GM12872 (cell line): ENCODE measurements around the gene PTBP1.

Experiments used
- TF ChIP-seq, protein P1 (sequence below): IDR thresholded peaks from 3 replicates; pipeline ENCODE4 v1.5.1; 2011; ENCODE audit warnings: low read depth, mild to moderate bottlenecking, low read length, moderate library complexity; ENCODE audit not compliant: insufficient read depth

The PTBP1 gene

DNA sequence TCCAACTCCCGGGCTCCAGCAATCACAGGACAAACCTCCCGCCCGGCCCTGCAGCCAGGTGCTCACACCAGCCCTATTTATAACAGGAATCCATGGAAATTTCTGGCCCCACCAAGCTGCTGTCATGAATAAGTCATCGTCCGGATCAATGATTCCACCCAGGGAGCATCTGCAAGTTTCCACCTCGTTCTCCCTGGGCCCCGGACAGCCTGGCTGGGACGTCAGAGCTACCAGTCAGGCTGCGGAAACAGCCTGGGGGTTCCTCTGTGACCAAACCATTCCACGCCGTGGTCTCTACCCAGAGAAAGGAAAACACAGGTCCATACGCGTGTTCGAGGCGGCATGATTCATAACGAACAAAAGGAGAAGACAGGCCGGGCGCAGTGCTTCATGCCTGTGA lies 20.7 kb upstream of the PTBP1 start:
- TF ChIP-seq, protein P1, sequence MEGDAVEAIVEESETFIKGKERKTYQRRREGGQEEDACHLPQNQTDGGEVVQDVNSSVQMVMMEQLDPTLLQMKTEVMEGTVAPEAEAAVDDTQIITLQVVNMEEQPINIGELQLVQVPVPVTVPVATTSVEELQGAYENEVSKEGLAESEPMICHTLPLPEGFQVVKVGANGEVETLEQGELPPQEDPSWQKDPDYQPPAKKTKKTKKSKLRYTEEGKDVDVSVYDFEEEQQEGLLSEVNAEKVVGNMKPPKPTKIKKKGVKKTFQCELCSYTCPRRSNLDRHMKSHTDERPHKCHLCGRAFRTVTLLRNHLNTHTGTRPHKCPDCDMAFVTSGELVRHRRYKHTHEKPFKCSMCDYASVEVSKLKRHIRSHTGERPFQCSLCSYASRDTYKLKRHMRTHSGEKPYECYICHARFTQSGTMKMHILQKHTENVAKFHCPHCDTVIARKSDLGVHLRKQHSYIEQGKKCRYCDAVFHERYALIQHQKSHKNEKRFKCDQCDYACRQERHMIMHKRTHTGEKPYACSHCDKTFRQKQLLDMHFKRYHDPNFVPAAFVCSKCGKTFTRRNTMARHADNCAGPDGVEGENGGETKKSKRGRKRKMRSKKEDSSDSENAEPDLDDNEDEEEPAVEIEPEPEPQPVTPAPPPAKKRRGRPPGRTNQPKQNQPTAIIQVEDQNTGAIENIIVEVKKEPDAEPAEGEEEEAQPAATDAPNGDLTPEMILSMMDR: no peak

DNA sequence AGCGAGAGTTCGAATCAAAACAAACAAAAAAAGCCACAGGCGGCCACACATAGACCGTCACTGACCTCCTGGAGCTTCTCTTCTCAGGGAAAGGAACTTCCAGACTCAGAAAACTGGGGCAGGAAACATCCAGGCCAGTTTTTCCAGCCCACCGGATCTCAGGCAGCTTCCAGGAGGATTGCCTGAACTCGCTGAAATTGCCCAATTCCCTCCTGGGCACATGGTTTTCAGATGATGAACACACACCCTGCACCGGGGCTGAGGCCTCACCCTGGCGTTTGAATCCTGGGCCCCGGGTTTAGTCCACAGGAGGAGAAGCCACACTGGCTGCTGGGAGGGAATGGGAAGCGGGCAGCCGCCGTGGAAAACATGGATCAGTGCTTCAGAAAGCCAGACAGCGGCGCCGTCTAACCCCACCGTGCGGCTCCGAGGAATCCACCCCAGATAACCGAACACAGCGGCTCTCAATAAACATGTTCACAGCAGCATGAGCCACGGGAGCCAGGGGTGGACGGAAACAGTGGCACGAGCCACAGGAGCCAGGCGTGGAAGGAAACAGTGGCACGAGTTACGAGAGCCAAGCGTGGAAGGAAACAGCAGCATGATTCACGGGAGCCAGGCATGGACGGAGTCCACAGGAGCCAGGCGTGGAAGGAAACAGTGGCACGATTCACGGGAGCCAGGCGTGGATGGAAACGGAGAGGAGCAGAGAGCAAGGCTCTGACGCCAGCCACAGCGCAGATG lies 18.2 kb upstream of the PTBP1 start:
- TF ChIP-seq, protein P1: no peak

DNA sequence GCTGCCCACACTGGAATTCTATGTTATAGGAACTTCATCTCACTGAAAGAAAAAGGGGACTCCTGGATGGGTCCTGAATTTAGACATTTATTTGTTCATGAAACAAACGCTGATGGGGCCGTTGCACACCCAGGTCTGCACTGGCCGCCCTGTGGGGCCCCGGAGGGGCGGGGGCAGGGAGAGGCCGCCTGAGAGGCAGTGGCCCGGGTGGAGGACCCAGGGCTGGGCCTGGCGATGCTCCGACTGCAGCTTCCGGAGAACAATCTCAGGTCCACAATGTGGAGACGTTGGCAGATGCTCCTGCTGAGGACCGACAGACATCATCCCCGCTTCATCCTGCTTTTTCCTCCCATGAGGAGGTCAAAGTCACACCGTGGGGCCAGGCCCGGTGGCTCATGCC lies 16.3 kb upstream of the PTBP1 start:
- TF ChIP-seq, protein P1: no peak

DNA sequence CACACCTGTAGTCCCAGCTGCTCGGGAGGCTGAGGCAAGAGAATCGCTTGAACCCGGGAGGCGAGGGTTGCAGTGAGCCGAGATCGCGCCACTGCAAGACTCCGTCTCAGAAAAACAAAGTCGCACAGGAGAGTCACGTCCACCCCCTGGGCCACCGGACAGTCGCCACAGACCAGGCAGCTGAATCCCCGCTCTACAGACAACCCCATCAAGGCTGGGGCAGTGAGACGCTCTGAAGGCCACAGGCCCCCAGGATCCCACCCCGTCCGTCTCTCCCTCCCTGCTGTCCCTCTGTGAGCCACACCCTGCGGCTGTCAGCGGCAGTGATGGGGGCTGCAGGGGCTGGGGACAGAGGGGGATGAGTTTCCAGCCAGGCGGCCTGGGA lies 15.5 kb upstream of the PTBP1 start:
- TF ChIP-seq, protein P1: no peak

DNA sequence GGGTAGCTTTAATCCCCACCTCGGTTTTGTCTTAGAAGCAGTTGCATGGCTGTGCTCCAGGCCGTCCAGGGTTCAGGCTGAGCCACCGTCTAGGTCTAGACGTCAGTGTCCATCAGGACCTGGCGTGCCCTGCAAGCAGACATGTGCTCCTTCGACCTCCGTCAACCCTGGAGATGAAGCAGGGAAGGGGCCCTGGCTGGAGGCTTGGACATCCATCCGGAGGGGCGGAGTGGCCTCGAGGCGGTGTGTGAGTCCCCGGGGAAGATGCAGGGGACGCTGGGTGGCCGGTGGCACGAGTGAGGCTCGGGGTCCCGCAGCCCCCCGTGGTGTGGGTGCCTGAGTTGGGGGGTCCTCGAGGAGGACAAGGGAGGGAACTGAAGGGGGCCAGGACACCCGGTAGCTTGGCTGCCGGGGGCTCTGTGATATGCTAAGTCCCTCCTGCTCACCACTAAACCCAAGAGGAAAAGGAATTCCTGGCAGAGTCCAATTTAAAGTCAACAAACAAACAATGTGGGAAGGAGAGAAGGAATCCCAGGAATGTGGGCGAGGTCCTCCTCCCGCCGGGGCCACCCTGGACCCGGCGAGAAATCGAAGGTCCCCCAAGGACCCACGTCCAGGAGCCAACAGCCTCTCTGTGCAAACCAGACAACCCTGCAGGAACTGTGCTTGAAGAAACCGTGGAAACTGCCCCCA lies 14.9 kb upstream of the PTBP1 start:
- TF ChIP-seq, protein P1: no peak

DNA sequence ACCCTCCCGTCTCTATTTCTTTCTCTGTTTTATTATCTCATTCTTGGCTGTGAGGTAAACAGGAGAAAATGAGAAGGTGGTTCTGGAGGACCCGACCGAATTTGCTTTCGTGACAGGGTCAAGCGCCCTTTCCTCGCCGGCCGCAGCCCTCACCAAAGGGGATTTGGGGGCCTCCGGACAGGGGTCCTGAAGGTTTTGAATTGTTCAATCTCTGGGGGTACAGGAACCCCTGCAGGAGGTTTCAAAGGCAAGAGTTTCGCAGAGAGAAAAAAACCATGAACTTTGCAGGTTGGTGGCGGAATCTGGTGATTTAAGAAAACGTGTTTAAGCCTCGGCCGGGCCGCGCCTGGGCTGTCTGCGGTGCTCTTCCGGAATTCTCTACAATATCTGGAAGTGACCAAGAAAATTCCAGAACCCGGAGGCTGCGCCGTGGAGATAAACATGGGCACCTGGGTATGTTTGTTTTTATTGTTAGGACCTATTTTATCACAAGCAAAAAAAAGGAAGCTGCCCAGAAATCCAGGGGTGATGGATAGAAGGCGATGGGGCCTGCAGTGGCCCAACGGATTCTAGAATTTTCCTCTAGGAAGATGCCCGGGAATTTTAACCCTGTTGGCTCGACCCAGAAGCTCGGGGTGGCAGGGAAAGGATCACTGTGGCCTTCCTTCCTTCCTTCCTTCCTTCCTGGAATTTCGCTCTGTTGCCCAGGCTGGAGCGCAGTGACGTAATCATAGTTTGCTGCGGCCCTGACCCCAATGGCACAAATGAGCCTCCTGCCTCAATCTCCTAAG lies 14.2 kb upstream of the PTBP1 start:
- TF ChIP-seq, protein P1: no peak

DNA sequence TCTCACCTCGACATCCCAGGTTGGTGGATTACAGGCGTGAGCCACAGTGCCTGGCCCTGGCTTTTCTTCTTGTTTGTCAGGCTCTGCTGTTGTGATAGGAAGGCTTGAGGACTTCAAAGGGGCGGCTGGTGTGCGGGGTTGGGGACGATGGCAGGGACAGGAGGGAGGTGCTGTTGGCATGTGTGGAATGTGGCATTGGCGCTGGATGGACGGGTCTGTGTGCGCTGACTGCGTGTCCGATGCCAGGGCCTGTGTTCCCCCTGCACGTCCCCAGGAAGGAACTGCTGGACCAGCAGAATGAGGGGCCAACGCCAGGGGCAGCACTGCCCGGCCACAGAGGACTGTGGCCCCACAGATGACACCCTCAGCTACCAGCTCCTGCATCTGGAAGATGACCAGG lies 12.7 kb upstream of the PTBP1 start:
- TF ChIP-seq, protein P1: no peak
